Retinal pigment epithelial cell (primary cell): ENCODE data around the gene L1CAM.

Experiments used
- DNase-seq: peaks from one replicate; pipeline ENCODE4 v3.0.0-alpha.2; 2010; ENCODE audit warnings: low read depth
- H3K4me3 ChIP-seq: 2 replicates; pipeline ENCODE4 v1.5.1; 2011; ENCODE audit warnings: mild to moderate bottlenecking, low read length, control low read depth, moderate library complexity
- TF ChIP-seq, protein P1 (sequence below): conservative IDR thresholded peaks from 2 replicates; pipeline ENCODE4 v1.5.1; 2011; ENCODE audit warnings: low read depth, low read length, control low read depth, inconsistent platforms

Gene L1CAM

DNA sequence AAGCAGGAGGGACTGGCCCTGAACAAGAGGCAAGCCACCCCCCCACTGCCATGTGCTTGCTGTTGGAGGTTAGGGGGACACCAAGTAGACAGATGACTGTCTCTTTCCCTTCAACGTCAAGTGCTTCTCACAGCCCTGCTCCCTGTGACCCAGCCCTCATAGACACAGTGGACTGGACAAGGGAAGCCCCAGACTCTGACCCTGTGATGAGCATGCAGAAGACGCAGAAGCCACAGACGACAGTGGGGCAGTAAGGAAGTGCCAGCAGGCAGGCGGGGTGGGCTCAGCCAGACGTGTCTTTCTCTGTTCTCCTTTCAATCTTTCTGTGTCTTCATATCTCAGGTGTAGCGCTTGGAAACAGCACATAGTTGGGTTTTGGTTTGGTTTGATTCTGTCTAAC lies 2.4 kb upstream of the L1CAM start:
- H3K4me3 ChIP-seq = no peak overlapping the region
- no peak for DNase-seq
- TF ChIP-seq, protein P1, sequence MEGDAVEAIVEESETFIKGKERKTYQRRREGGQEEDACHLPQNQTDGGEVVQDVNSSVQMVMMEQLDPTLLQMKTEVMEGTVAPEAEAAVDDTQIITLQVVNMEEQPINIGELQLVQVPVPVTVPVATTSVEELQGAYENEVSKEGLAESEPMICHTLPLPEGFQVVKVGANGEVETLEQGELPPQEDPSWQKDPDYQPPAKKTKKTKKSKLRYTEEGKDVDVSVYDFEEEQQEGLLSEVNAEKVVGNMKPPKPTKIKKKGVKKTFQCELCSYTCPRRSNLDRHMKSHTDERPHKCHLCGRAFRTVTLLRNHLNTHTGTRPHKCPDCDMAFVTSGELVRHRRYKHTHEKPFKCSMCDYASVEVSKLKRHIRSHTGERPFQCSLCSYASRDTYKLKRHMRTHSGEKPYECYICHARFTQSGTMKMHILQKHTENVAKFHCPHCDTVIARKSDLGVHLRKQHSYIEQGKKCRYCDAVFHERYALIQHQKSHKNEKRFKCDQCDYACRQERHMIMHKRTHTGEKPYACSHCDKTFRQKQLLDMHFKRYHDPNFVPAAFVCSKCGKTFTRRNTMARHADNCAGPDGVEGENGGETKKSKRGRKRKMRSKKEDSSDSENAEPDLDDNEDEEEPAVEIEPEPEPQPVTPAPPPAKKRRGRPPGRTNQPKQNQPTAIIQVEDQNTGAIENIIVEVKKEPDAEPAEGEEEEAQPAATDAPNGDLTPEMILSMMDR = no peak

DNA sequence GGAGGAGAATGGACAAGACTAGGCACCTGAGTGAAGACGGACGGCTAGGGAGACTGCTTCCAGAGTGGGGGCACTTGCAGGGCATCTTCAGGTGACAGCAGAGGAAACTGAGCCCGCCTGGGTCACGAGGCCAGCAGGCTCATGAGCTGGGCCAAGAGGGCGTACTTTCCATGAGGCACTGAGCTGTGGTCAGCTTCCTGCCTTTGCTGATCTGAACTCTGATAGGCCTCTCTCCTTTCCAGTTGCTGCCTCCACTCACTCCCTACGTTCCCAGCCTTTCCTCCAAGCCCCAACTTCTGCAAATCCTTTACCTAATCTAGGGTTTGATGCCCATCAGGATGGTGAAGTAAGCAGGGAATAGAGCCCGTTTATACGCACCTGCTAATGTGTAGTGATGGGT lies 1.4 kb upstream of the L1CAM start:
- TF ChIP-seq, protein P1 = no peak
- no peak overlapping the region for H3K4me3 ChIP-seq
- no peak for DNase-seq

DNA sequence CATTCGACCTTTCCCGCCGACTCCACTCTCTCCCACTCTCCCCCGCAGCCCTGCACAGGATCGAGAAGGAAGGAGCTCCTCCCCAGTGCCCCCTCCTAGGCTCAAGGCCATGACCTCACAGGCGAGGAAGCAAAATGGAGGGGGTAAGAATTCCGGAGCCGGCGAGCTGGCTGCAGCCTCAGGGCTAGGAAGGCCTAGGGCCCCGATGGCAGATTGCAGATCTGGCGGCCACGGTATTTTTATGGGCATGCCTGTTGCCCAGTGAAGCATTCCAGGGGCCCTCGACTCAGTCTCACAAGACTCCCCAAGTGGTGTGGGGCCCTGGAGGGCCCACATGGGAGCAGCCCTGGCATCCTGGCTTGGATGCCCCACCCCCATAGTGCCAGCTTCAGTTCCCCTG lies 942 bp upstream of the L1CAM start:
- TF ChIP-seq, protein P1 = no peak
- DNase-seq = no peak
- H3K4me3 ChIP-seq = no peak overlapping the region

DNA sequence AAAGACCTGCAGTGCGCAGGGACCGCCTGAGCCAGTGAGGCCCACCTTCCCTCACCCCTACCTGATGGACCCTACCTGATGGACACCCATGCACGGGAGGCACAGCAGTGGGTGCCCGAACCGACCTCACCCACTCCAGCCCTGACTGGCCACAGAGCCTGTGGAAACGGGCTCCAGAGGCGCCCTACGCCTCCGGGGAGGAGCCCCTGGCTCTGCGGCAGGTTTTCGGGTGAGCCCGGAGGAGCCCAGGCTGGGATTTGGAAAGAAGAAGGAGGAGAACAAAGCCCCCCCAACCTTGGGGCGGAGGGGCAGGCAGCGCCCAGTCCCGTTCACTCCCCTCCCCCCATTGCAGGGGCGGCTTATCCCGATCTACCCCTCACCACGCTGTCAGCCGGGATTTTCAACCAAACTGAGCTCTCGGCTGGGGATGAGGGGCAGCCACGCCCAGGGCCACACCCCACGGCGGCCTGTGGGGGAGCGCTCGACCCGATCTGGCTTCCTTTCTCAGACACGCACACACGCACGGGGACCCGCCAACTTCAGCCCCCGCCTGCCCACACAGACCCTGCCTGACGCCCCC lies 675 bp downstream of the L1CAM start:
- TF ChIP-seq, protein P1 = no peak
- DNase-seq = no peak
- no peak overlapping the region for H3K4me3 ChIP-seq

DNA sequence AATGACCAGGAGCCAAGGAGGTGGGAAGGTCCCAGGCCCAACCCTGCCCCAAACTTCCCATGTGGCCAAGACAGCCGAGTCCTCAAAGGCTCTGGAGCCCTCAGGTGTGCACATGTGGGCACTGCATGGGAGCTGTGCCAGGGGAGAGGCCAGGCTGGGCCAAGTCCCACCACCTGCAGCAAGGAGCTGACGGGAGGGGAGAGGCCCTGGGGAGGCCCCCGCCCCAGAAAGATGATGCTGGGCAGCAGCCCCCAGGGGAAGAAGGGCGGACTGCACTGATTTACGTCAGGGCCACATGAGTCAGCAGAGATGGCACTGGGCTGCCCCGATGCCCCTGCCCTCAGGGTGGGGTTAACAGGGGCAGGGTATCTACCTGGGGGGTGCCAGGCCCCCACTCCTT lies 1.4 kb downstream of the L1CAM start:
- H3K4me3 ChIP-seq = no peak overlapping the region
- DNase-seq = no peak
- TF ChIP-seq, protein P1 = peak; percentile 11

DNA sequence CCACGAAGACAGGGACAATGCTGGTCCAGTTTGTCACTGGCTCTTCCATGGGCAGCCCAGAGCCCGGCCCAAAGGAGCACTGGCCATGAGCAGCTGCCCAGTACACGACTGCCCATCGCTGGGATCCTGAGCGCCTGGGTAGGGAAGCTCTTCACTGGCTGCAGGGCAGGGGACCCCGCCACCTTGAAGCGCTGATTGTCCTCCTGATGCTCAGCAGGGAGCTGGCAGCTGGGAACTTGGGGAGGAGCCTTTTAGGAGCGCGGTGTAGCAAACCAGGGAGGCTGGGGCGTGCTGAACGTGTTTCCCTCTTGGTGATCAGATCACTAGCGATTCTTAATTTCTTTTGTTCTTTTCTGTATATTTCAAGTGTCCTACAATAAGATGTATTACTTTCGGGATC lies 1.8 kb downstream of the L1CAM start:
- no peak for DNase-seq
- no peak overlapping the region for H3K4me3 ChIP-seq
- TF ChIP-seq, protein P1 = no peak

DNA sequence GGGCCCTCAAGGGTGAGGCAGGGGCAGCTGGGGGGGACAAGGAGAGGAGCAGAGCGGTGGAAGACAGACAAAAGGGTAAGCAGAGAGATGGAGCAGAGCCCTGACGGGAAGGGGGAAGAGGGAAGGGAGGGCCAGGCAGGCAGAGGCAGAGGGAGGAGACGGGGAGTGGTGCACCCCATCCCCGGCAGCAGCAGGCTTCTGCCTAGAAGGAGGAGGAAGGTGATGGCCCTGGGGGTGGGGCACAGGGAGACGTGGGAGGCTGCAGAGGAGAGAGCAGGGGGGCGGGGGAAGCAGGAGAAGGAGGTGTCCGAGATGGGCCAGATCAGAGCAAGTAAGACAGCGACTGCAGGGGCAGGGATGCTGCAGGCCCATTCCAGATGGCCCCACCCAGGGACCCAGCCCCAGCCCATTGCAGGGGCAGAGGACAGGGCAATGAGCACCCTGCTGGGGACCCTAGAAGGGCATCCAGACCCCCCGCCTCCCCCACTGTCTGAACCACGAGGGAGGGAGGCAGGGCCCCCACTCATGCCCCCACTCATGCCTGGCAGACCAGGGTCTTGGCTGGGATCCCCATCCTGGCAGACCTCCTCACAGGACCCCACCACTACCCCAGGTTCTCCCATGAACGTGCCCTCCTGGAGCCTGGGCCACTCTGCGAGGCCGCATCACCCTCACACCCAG lies 2.7 kb downstream of the L1CAM start:
- TF ChIP-seq, protein P1 = no peak
- no peak overlapping the region for H3K4me3 ChIP-seq
- no peak for DNase-seq
